Kidney (tissue), 14 donors: Measurements from ENCODE around the gene NPBWR2. TPM values are rescaled to one million over a fixed set of nuclear protein-coding genes. Genes with fewer than 3 reads are reported as not detected.

Experiments
- DNase-seq, 5 donors: peaks; one replicate each; pipeline ENCODE4 v3.0.0-alpha.2; 2013 to 2020
- FAIRE-seq: peaks from 2 replicates; lab custom pipeline; 2012; peaks lifted over from hg19 to GRCh38; lab: Jason Lieb, UNC
- H3K27ac ChIP-seq, 2 donors: one replicate each; pipeline ENCODE4 v1.7.0; 2013; ENCODE audit warnings: low read depth in 2 of 2, low read length in 2 of 2, inconsistent platforms in 1 of 2
- H3K27me3 ChIP-seq: one replicate; pipeline ENCODE4 v1.7.1; 2013; ENCODE audit warnings: low read length, inconsistent platforms; ENCODE audit not compliant: control insufficient read depth, insufficient read depth
- H3K36me3 ChIP-seq, 3 donors: one replicate each; pipeline versions ENCODE4 v1.7.0 to v1.7.1; 2013; ENCODE audit warnings: low read length in 3 of 3, control low read depth in 1 of 3, inconsistent platforms in 1 of 3; ENCODE audit not compliant: insufficient read depth in 3 of 3, control insufficient read depth in 2 of 3
- H3K4me1 ChIP-seq, 3 donors: one replicate each; pipeline versions ENCODE4 v1.7.0 to v1.7.1; 2013; ENCODE audit warnings: low read length in 3 of 3, inconsistent platforms in 1 of 3, low read depth in 1 of 3; ENCODE audit not compliant: control insufficient read depth in 2 of 3, insufficient read depth in 2 of 3
- H3K4me3 ChIP-seq, 3 donors: one replicate each; pipeline versions ENCODE4 v1.7.0 to v1.8.1; 2013; ENCODE audit warnings: low read length in 3 of 3, control low read depth in 1 of 3, inconsistent platforms in 1 of 3
- H3K9ac ChIP-seq, 3 donors: one replicate each; pipeline versions ENCODE4 v1.7.0 to v1.7.1; 2013; ENCODE audit warnings: low read length in 3 of 3, control low read depth in 1 of 3, inconsistent platforms in 1 of 3
- H3K9me3 ChIP-seq, 3 donors: one replicate each; pipeline versions ENCODE4 v1.7.0 to v1.7.1; 2013; ENCODE audit warnings: low read length in 3 of 3, control low read depth in 1 of 3, inconsistent platforms in 1 of 3; ENCODE audit not compliant: control insufficient read depth in 2 of 3, insufficient read depth in 1 of 3
- intact Hi-C: fragments of 100-400 bp; cut with DNase I; formaldehyde crosslinking; loops from one replicate; pipeline ENCODE4 v1.11.1; 2022
- polyA plus RNA-seq: library from polyadenylated mRNA; stranded (reverse); fragments of 350-450 nt; fragmentation: Illumina TruSeq; extraction: RNeasy Lipid Tissue Mini Kit (QIAGEN cat#74804); gene quantifications from one replicate; pipeline ENCODE4 v1.2.3, GENCODE V29; 2014; ENCODE audit warnings: low read depth, low replicate concordance; ENCODE audit not compliant: insufficient read depth
- total RNA-seq: library from RNA; stranded (reverse); fragmentation: NEBNext Ultra II Directional; extraction: Animal tissue kit (Norgen Biotek cat#: 25700); gene quantifications from one replicate; pipeline ENCODE4 v1.2.1, GENCODE V29; 2021
- TF ChIP-seq, protein P1 (sequence below): IDR thresholded peaks from 3 replicates; pipeline ENCODE4 v1.5.1; 2012; ENCODE audit warnings: mild to moderate bottlenecking, moderate library complexity, borderline replicate concordance; ENCODE audit not compliant: insufficient read depth; ENCODE audit errors: extremely low read depth
- donor health status: control.
- donor health status: control.
- donor health status: control.
- donor health status: control.
- donor health status: control.
- donor health status: DM: yes; HTN: yes; CAD: no.
- donor health status: Normal renal cell carcinoma (clear cell type).

Gene NPBWR2
- total and polyA plus RNA-seq, 2 donors from 2014 or later: not detected

DNA sequence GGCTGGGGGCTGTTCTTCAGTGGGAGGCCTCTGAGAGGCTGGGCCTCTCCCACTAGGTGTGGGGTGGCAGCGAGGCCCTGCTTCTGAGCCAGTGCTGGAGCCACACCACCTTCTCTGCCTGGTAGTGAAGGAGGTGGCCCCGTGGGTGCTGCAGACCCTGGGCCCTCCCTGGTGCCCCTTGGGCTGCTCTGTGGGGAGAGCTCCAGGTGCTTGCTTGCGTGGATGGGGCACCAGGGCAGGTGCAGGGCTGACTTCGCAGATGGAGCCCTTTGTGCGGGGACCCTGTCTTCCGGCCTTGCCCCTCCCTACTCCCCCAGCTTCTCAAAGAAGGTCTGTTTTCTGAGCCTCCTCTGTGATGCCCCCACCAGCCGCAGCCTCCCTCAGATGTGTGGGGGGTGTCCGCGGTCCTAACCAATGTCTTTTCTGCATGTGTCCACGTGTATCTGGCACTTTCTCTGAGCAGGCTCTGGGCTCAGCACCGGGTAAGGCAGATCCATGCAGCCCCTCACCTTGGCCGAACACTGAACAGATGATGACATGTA lies 39.6 kb upstream of the NPBWR2 start:
- no peak overlapping the region for H3K27ac ChIP-seq
- H3K36me3 ChIP-seq: no peaks in the 10 kb centered on the region
- no peak overlapping the region for H3K4me3 ChIP-seq
- H3K27me3 ChIP-seq: no peaks in the 10 kb centered on the region
- intact Hi-C loops: no loop called here
- FAIRE-seq (no peak), DNase-seq (peak in 1 of 5 donors; percentile 46)
- no peak overlapping the region for H3K9ac ChIP-seq
- TF ChIP-seq, protein P1, sequence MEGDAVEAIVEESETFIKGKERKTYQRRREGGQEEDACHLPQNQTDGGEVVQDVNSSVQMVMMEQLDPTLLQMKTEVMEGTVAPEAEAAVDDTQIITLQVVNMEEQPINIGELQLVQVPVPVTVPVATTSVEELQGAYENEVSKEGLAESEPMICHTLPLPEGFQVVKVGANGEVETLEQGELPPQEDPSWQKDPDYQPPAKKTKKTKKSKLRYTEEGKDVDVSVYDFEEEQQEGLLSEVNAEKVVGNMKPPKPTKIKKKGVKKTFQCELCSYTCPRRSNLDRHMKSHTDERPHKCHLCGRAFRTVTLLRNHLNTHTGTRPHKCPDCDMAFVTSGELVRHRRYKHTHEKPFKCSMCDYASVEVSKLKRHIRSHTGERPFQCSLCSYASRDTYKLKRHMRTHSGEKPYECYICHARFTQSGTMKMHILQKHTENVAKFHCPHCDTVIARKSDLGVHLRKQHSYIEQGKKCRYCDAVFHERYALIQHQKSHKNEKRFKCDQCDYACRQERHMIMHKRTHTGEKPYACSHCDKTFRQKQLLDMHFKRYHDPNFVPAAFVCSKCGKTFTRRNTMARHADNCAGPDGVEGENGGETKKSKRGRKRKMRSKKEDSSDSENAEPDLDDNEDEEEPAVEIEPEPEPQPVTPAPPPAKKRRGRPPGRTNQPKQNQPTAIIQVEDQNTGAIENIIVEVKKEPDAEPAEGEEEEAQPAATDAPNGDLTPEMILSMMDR: no peak
- H3K4me1 ChIP-seq: no peaks in the 10 kb centered on the region
- H3K9me3 ChIP-seq: no peaks in the 10 kb centered on the region

DNA sequence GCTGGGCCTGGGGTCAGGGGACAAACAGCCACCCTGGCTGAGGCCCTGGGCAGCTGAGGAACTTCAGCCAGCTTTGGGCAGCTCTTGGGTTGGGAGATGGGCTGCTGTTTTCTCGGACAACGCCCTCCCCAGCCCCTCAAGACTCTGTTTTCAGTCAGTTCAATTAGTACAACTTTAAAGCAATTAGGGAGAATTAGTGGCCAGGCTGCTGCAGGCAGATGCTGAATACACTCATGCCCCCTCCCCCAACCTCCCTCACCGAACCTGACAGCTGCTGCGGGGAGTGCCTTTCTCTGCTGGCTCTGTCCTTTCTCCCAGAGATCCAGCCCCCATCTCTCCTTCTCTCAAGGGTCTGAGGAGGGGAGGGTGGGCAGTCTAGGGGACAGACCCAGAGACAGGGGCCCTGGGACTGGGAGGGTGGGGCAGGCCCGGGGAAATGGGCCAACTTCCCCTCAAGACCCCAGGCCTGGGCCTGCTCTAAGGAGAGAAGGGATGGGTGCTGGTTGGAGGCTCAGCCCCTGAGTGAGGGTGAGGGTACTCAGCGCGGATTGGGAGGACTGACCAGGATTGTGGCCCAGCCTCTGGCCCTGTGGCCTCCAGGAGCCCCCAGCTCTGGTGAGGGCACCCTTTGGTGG lies 39.1 kb upstream of the NPBWR2 start:
- no peaks in the 10 kb centered on the region for H3K36me3 ChIP-seq
- intact Hi-C loops: no loop called here

DNA sequence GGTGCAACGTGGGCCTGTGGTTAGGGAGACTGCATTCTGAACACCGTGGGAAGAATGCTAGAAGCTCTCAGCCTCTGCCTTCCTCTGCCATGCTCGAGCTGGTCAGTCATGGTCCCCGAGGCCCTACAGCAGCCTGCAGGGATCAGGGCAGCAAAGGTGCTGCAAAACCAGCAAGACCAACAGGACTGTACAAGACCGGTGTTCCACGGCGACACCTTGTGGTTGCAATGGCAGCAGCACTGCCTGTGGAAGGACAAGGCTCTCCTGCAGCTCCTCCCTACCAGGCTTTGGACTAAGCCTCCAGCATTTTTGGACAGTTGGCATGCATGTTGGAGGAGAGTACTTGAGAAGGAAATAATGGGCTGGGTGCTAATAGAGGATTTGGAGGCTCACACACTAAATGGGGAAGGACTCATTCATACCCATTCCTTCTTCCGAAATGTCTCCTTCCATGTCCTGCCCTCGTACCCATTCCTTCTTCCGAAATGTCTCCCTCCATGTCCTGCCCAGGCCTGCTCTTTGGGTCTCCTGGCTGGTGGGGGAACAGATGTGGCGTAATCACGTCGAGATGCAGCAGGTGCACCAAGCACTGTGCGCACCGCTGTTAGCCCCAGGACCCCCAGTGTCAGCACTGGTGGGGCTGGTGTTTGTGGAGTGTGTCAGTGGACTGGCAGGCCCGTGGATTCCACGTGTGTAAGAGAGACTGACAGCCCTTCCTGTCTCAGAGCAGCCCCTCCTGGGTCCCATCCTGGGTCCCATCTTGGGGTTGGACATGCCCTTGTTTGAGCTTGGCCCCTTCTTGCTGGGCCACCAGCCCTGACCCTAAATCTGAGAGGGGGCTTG lies 38.3 kb upstream of the NPBWR2 start:
- Histone ChIP-seq H3K4me1 (no peaks in the 10 kb centered on the region), H3K27ac (no peak overlapping the region), H3K36me3 (no peaks in the 10 kb centered on the region), H3K27me3 (no peaks in the 10 kb centered on the region), H3K9me3 (no peaks in the 10 kb centered on the region), H3K9ac (no peak overlapping the region), H3K4me3 (no peak overlapping the region)
- FAIRE-seq (no peak), DNase-seq (no peak)
- TF ChIP-seq, protein P1: no peak
- intact Hi-C loops: no loop called here

More for the DNA sequence above, 39.1 kb upstream of the NPBWR2 start:
- H3K4me1 ChIP-seq: no peaks in the 10 kb centered on the region
- FAIRE-seq (no peak), DNase-seq (no peak)
- H3K9ac ChIP-seq: no peak overlapping the region
- no peak overlapping the region for H3K27ac ChIP-seq
- TF ChIP-seq, protein P1: no peak
- no peak overlapping the region for H3K4me3 ChIP-seq
- H3K27me3 ChIP-seq: no peaks in the 10 kb centered on the region
- H3K9me3 ChIP-seq: no peaks in the 10 kb centered on the region
